Heart left ventricle (tissue), 16 donors: Measurements from ENCODE around the gene ACAP2. TPM values are rescaled to one million over a fixed set of nuclear protein-coding genes. Genes with fewer than 3 reads are reported as not detected.

Experiments
- ATAC-seq, 4 donors: fragments of 200-7000 bp; cut with Tn5 transposase; one replicate each; pipeline ENCODE4 v1.9.1; 2020 to 2022; ENCODE audit warnings: moderate library complexity in 4 of 4, mild to moderate bottlenecking in 3 of 4, moderate number of reproducible peaks in 1 of 4
- DNase-seq, 5 donors: peaks; one replicate each; pipeline ENCODE4 v3.0.0-alpha.2; 2020
- H3K27ac ChIP-seq, 12 donors: fragments of 200-600 bp; sonication (generic) in 4 of 12; one replicate each; pipeline versions ENCODE4 v1.5.0 to v1.8.0; 2016 to 2022; ENCODE audit warnings: mild to moderate bottlenecking in 2 of 12
- H3K27me3 ChIP-seq, 9 donors: fragments of 200-600 bp; sonication (generic) in 2 of 9; one replicate each; pipeline versions ENCODE4 v1.5.1 to v1.8.0; 2016 to 2022; ENCODE audit warnings: mild to moderate bottlenecking in 3 of 9
- H3K36me3 ChIP-seq, 9 donors: fragments of 200-600 bp; sonication (generic) in 2 of 9; one replicate each; pipeline versions ENCODE4 v1.5.0 to v1.8.0; 2018 to 2022; ENCODE audit warnings: mild to moderate bottlenecking in 2 of 9
- H3K4me1 ChIP-seq, 12 donors: fragments of 200-600 bp; sonication (generic) in 4 of 12; one replicate each; pipeline versions ENCODE4 v1.5.0 to v1.8.0; 2016 to 2022; ENCODE audit warnings: mild to moderate bottlenecking in 3 of 12
- H3K4me3 ChIP-seq, 12 donors: fragments of 200-600 bp; sonication (generic) in 4 of 12; one replicate each; pipeline versions ENCODE4 v1.5.0 to v1.8.0; 2017 to 2022; ENCODE audit warnings: mild to moderate bottlenecking in 9 of 12, moderate library complexity in 4 of 12
- H3K9me3 ChIP-seq, 12 donors: fragments of 200-600 bp; sonication (generic) in 4 of 12; one replicate each; pipeline versions ENCODE4 v1.5.0 to v1.8.0; 2016 to 2022; ENCODE audit warnings: mild to moderate bottlenecking in 1 of 12
- POLR2A ChIP-seq, 2 donors: fragments of 450-650 bp; IDR thresholded peaks; one replicate each; pipeline ENCODE4 v1.6.1; 2017; ENCODE audit warnings: antibody characterized with exemption in 2 of 2, mild to moderate bottlenecking in 2 of 2, moderate library complexity in 2 of 2
- WGBS, 4 donors: extraction: QIAGEN DNeasy Blood & Tissue Kit in 2 of 4; methylation state at CpG; one replicate each; pipeline versions ENCODE4 v1.1.5 to v1.1.7; 2013 to 2018; 5-methylcytosine and 5-hydroxymethylcytosine counted together
- intact Hi-C, 10 donors: fragments of 100-400 bp; cut with DNase I; formaldehyde crosslinking; loops; one replicate each; pipeline versions ENCODE4 v1.11.1 to v1.14.2; 2022
- polyA plus RNA-seq, 2 donors: library from polyadenylated mRNA; stranded (reverse); fragments of 200-250 nt; gene quantifications; one replicate each; pipeline ENCODE4 v1.2.3, GENCODE V29; 2013
- total RNA-seq, 9 donors: library from RNA; depleted of rRNA in 2 of 9; stranded (reverse); fragments of >200 nt in 2 of 9; fragmentation: NEBNext Ultra II Directional in 3 of 9; extraction: Animal tissue kit (Norgen Biotek cat#: 25700) in 3 of 9; gene quantifications; one replicate each; pipeline versions ENCODE4 v1.1.0 to v1.2.4, GENCODE V29; 2016 to 2023
- TF ChIP-seq, protein P1 (sequence below), 12 donors: fragments of 200-600 bp; sonication (generic) in 4 of 12; IDR thresholded peaks; one replicate each; pipeline versions ENCODE4 v1.5.0 to v1.8.0; 2018 to 2022; ENCODE audit warnings: antibody characterized with exemption in 12 of 12, mild to moderate bottlenecking in 5 of 12
- donor health status: ischemic (EF 13 %, LVEDD 7.1; RV severe dilation, severe dysfunction).
- donor health status: healthy with polysubstance abuse.
- donor health status: DM: no; HTN: yes; CAD: no.
- donor health status: DM: no; HTN: no; CAD: no.
- donor health status: ischemic (EF 25% LVEDD 6.9; RV normal size, moderate dysfunction).
- donor health status: ischemic (EF 25% LVEDD 5.7; RV mildly dilated, moderate dysfunction).
- donor health status: healthy.
- donor health status: DM: yes; HTN: yes; CAD: no.
- donor health status: ischemic (EF 35%, LVEDD 5.7; RV mildly dilated, moderate dysfunction).
- donor health status: nonischemic (EF 11% LVEDD 7.7; RV severe dilation, severe dysfunction).
- donor health status: DM: yes; HTN: yes; CAD: no.
- donor health status: PGD.
- donor health status: ischemic (EF 29% LVEDD 5.4; RV normal size, mild dysfunction).
- donor health status: nonischemic (EF 23%, LVEDD 6.1; RV moderate dilation, normal function).

Gene ACAP2
- total and polyA plus RNA-seq, 11 donors: 4.4 to 39.2 (median 15.4) TPM

- no peaks in the 10 kb centered on the region for H3K27me3 ChIP-seq
- TF ChIP-seq, protein P1, sequence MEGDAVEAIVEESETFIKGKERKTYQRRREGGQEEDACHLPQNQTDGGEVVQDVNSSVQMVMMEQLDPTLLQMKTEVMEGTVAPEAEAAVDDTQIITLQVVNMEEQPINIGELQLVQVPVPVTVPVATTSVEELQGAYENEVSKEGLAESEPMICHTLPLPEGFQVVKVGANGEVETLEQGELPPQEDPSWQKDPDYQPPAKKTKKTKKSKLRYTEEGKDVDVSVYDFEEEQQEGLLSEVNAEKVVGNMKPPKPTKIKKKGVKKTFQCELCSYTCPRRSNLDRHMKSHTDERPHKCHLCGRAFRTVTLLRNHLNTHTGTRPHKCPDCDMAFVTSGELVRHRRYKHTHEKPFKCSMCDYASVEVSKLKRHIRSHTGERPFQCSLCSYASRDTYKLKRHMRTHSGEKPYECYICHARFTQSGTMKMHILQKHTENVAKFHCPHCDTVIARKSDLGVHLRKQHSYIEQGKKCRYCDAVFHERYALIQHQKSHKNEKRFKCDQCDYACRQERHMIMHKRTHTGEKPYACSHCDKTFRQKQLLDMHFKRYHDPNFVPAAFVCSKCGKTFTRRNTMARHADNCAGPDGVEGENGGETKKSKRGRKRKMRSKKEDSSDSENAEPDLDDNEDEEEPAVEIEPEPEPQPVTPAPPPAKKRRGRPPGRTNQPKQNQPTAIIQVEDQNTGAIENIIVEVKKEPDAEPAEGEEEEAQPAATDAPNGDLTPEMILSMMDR (IDR thresholded peaks at IDR 0.05): no peak
- no peak for TF ChIP-seq POLR2A (IDR thresholded peaks at IDR 0.05)
- no peaks in the 10 kb centered on the region for H3K9me3 ChIP-seq
- no peak overlapping the region for H3K4me3 ChIP-seq
- peaks cover 0 to 81% (median 41%) of the 10 kb centered on the region in 9 donors for H3K36me3 ChIP-seq
- intact Hi-C loops: no loop called here
- ATAC-seq: no peak
- DNase-seq: no peak
- peaks cover 0 to 4% (median 0%) of the 10 kb centered on the region in 12 donors for H3K4me1 ChIP-seq
- no peak overlapping the region for H3K27ac ChIP-seq
Measured at GRCh38 chr3:195307711-195308110, 135.1 kb downstream of the ACAP2 start.

GRCh38 chr3:195306369-195306768 lies 136.5 kb downstream of the ACAP2 start:
- DNase-seq (no peak), ATAC-seq (no peak)
- H3K4me3 ChIP-seq: no peak overlapping the region
- no peak overlapping the region for H3K27ac ChIP-seq
- H3K27me3 ChIP-seq: no peaks in the 10 kb centered on the region
- H3K36me3 ChIP-seq: peaks cover 0 to 81% (median 55%) of the 10 kb centered on the region in 9 donors
- 95 to 99% (median 96%) methylated on average over 4 of the region's 4 CpGs for WGBS, 4 donors
- TF ChIP-seq, protein P1 (IDR thresholded peaks at IDR 0.05): no peak
- no peak for TF ChIP-seq POLR2A (IDR thresholded peaks at IDR 0.05)
- H3K4me1 ChIP-seq: no peaks in the 10 kb centered on the region
- intact Hi-C loops: no loop called here
- no peaks in the 10 kb centered on the region for H3K9me3 ChIP-seq

GRCh38 chr3:195302431-195302830 lies 140.4 kb downstream of the ACAP2 start:
- H3K4me3 ChIP-seq: no peak overlapping the region
- H3K4me1 ChIP-seq: no peaks in the 10 kb centered on the region
- DNase-seq: no peak
- TF ChIP-seq, protein P1 (IDR thresholded peaks at IDR 0.05): no peak
- TF ChIP-seq POLR2A (IDR thresholded peaks at IDR 0.05): no peak
- WGBS, 4 donors: 94 to 100% (median 96%) methylated on average over 3 of the region's 3 CpGs
- intact Hi-C loops: no loop called here
- H3K36me3 ChIP-seq: peaks cover 0 to 93% (median 76%) of the 10 kb centered on the region in 9 donors
- H3K27ac ChIP-seq: no peak overlapping the region
- H3K27me3 ChIP-seq: no peaks in the 10 kb centered on the region
- no peaks in the 10 kb centered on the region for H3K9me3 ChIP-seq
- ATAC-seq: no peak

DNA sequence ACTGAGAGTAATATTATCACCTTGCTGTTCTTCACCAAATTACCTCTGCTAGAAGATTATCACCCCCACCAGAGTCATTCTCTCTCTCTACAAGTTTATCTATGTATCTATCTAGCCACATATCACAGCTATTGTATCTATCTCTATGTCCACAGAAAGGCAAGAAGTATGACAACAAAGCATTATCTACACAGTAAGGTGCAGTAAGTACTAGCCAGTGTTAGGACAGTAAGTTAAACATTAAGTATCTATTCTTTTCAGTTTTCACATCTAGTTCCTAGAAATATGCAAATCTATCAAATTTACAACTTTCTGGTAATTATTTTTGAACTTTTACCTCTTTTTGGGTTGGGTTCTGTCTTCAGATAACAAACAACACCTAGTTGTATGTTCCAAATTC lies 145.4 kb downstream of the ACAP2 start:
- Histone ChIP-seq H3K9me3 (no peaks in the 10 kb centered on the region), H3K4me1 (no peaks in the 10 kb centered on the region), H3K36me3 (peaks cover 0 to 98% (median 81%) of the 10 kb centered on the region in 9 donors), H3K4me3 (no peak overlapping the region), H3K27ac (no peak overlapping the region), H3K27me3 (no peaks in the 10 kb centered on the region)
- no peak for ATAC-seq
- no peak for TF ChIP-seq POLR2A (IDR thresholded peaks at IDR 0.05)
- TF ChIP-seq, protein P1 (IDR thresholded peaks at IDR 0.05): no peak
- intact Hi-C loops: no loop called here
- no peak for DNase-seq
